Body of pancreas (tissue), 4 donors: ENCODE measurements around the gene CILP. TPM values are rescaled to one million over a fixed set of nuclear protein-coding genes. Genes with fewer than 3 reads are reported as not detected.

ENCODE experiments used
- ATAC-seq: fragments of 150-250 bp; one replicate; pipeline ENCODE4 v1.9.1; 2016
- DNase-seq, 4 donors: peaks; one replicate each; pipeline ENCODE4 v3.0.0-alpha.2; 2019
- H3K27ac ChIP-seq, 4 donors: fragments of 200-600 bp; sonication (generic); 1 replicate in 3 of 4; 2 replicates in 1 of 4; pipeline versions ENCODE4 v1.5.1 to v1.6.1; 2016 to 2019; ENCODE audit warnings: mild to moderate bottlenecking in 1 of 4, mixed read lengths in 1 of 4, moderate library complexity in 1 of 4
- H3K27me3 ChIP-seq, 2 donors: fragments of 200-600 bp; sonication (generic); one replicate each; pipeline ENCODE4 v1.6.0; 2016; ENCODE audit warnings: mild to moderate bottlenecking in 1 of 2
- H3K36me3 ChIP-seq, 2 donors: fragments of 200-600 bp; sonication (generic); replicated peaks in 1 of 2; 2 replicates each; pipeline ENCODE4 v1.5.1; 2016; ENCODE audit warnings: low read depth in 2 of 2; ENCODE audit not compliant: insufficient read depth in 1 of 2
- H3K4me1 ChIP-seq: fragments of 200-600 bp; sonication (generic); one replicate; pipeline ENCODE4 v1.6.0; 2016
- H3K4me3 ChIP-seq, 2 donors: fragments of 200-600 bp; sonication (generic); 1 replicate in 1 of 2; 2 replicates in 1 of 2; pipeline ENCODE4 v1.5.1; 2016 to 2019
- H3K9me3 ChIP-seq, 3 donors: fragments of 200-600 bp; sonication (generic); 1 replicate in 2 of 3; 2 replicates in 1 of 3; pipeline ENCODE4 v1.5.1; 2016
- CTCF ChIP-seq, 7 experiments: fragments of 450-650 bp in 4 of 7; fragments of 200-600 bp in 3 of 7; sonication (generic) in 3 of 7; IDR thresholded peaks; one replicate each; pipeline ENCODE4 v1.5.1; 2016 to 2019; ENCODE audit warnings: antibody characterized with exemption in 7 of 7
- POLR2A ChIP-seq, 3 donors: fragments of 450-650 bp; IDR thresholded peaks; one replicate each; pipeline ENCODE4 v1.6.1; 2016; ENCODE audit warnings: antibody characterized with exemption in 3 of 3, mild to moderate bottlenecking in 2 of 3
- WGBS, 2 donors: methylation state at CpG; one replicate each; pipeline ENCODE4 v1.1.5; 2017; 5-methylcytosine and 5-hydroxymethylcytosine counted together
- intact Hi-C: fragments of 100-400 bp; cut with DNase I; formaldehyde crosslinking; loops from one replicate; pipeline ENCODE4 v1.15.1; 2023
- total RNA-seq, 2 donors: library from RNA; depleted of rRNA; stranded (reverse); fragments of >200 nt; gene quantifications; one replicate each; pipeline ENCODE4 v1.1.0, GENCODE V29; 2016

CILP gene
- total RNA-seq, 2 donors from 2014 or later, result 4.4 to 18.8 TPM

GRCh38 chr15:65180167-65180566 is 31.1 kb downstream of the CILP start:
- ATAC-seq (no peak), DNase-seq (no peak)
- H3K27me3 ChIP-seq, result no peaks in the 10 kb centered on the region
- no peak for TF ChIP-seq POLR2A (IDR thresholded peaks at IDR 0.05)
- no peak for TF ChIP-seq CTCF (IDR thresholded peaks at IDR 0.05)
- H3K4me1 ChIP-seq, result peaks cover 17% of the 10 kb centered on the region
- H3K36me3 ChIP-seq, result peaks cover 4 to 7% of the 10 kb centered on the region in 2 donors
- H3K27ac ChIP-seq, result no peak overlapping the region
- 85 to 86% methylated on average over 3 of the region's 3 CpGs for WGBS, 2 donors
- intact Hi-C loops, result no loop called here
- no peaks in the 10 kb centered on the region for H3K9me3 ChIP-seq
- H3K4me3 ChIP-seq, result no peak overlapping the region

DNA sequence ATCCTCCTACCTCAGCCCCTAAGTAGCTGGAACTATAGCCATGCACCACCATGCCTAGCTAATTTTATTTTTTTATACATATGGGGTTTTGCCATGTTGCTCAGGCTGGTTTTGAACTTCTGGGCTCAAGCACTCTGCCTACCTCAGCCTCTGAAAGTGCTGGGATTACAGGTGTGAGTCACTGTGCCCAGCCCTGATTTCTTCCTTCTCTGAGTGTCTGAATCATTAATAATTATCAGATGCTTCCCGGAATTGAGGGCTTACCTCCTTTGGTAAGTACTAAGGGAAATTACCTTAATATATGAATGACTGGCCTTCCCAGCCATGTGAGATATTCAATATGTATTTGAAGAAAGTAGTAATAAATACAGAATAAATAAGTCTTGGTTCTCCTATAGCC is 33.4 kb downstream of the CILP start:
- peaks cover 19% of the 10 kb centered on the region for H3K4me1 ChIP-seq
- no peaks in the 10 kb centered on the region for H3K27me3 ChIP-seq
- ATAC-seq (no peak), DNase-seq (no peak)
- TF ChIP-seq CTCF (IDR thresholded peaks at IDR 0.05), result no peak
- TF ChIP-seq POLR2A (IDR thresholded peaks at IDR 0.05), result no peak
- H3K36me3 ChIP-seq, result peaks cover 4 to 7% of the 10 kb centered on the region in 2 donors
- no peaks in the 10 kb centered on the region for H3K9me3 ChIP-seq
- no peak overlapping the region for H3K27ac ChIP-seq
- WGBS, 2 donors, result 30 to 32% methylated on average over 1 of the region's 1 CpG
- no peak overlapping the region for H3K4me3 ChIP-seq
- intact Hi-C loops, result no loop called here

DNA sequence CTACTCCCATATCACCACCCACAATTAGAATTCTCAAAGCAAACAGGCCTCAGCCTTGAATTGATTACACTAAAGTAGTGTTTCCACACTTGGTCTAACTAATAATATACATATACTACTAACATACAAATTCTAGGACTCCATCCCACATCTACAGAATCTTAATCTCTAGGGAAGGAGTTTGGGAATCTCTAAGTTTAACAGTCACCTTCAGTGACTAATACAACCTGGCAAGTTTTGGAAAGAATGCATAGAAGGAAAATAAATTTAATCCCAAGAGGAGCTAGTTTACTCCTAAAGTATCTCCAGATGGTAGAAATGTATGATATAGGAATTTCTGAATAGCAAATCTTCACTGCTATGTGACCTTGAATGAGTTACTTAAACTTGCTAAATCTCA is 35.2 kb downstream of the CILP start:
- no peak overlapping the region for H3K4me3 ChIP-seq
- peaks cover 7% of the 10 kb centered on the region in 2 donors for H3K36me3 ChIP-seq
- TF ChIP-seq POLR2A (IDR thresholded peaks at IDR 0.05) (no peak), CTCF (IDR thresholded peaks at IDR 0.05) (no peak)
- H3K27ac ChIP-seq, result no peak overlapping the region
- no peaks in the 10 kb centered on the region for H3K9me3 ChIP-seq
- ATAC-seq (no peak), DNase-seq (no peak)
- peaks cover 12% of the 10 kb centered on the region for H3K4me1 ChIP-seq
- no peaks in the 10 kb centered on the region for H3K27me3 ChIP-seq
- intact Hi-C loops, result no loop called here

- ATAC-seq, result no peak
Measured at GRCh38 chr15:65175511-65175910, 35.8 kb downstream of the CILP start.

More at GRCh38 chr15:65175511-65175910, 35.8 kb downstream of the CILP start:
- intact Hi-C loops, result no loop called here
- no peak overlapping the region for H3K4me3 ChIP-seq
- WGBS, 2 donors, result 91 to 94% methylated on average over 5 of the region's 5 CpGs
- no peak overlapping the region for H3K27ac ChIP-seq
- no peaks in the 10 kb centered on the region for H3K9me3 ChIP-seq
- peaks cover 7% of the 10 kb centered on the region for H3K4me1 ChIP-seq
- DNase-seq, result no peak
- no peaks in the 10 kb centered on the region for H3K27me3 ChIP-seq
- TF ChIP-seq POLR2A (IDR thresholded peaks at IDR 0.05), result no peak
- TF ChIP-seq CTCF (IDR thresholded peaks at IDR 0.05), result no peak
- peaks cover 7% of the 10 kb centered on the region in 2 donors for H3K36me3 ChIP-seq
